ENCODE results near the gene NAAA. TPM values are rescaled to one million over a fixed set of nuclear protein-coding genes. Genes with fewer than 3 reads are reported as not detected.

Gene NAAA
- total and polyA plus RNA-seq, 2 of the 13 experiments (the other 11 are each of a cell fraction or from before 2014, with no cell fraction given) = 22.4 to 24.6 TPM

DNA sequence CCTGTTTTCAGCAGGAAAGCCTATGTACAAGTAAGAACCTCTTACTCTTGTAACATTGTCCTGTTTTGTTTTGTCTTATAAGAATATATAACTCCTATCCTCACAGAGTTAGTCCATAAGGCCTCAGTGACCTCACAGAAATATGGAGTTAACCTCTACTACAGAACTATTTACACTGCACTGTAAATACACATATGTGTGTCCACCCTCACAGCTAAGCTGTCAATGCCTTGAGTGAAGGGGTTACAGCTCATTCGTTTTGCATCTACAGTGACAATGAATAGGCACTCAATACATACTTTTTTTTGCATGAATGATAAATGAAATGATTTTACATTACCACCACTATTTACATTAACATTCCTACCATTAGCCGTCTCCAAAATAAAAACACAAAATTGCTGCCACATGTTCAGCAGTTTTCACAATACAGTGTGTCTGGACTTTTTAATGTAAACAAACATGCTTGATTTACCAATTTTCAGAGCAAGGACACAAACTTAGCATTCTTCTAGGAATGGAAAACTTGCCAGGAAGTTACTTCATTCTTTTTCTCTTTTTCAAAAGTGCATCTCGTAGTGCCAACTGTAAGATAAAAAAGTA lies 9.5 kb upstream of the NAAA start:
- 94% methylated on average over 3 of the region's 3 CpGs for WGBS (ENCODE audit: low lambda C conversion rate)
- in situ Hi-C loops (cut with HindIII; ENCODE audit: extremely low pct_ligation_motif_present, low pct_unique_long_range_greater_than_20kb) = no loop called here

More for the DNA sequence above, 9.5 kb upstream of the NAAA start:
- ChIA-PET POLR2A (no interaction called here), CTCF (ENCODE audit: low intra/inter-chr PET ratio, low total read pairs) (no interaction called here)
- TF ChIP-seq NFIC (IDR thresholded peaks at IDR 0.05; ENCODE audit: low read length) (no peak), ZBTB21 (CRISPR knock-in tag; IDR thresholded peaks at IDR 0.05) (no peak), ZNF614 (CRISPR knock-in tag; IDR thresholded peaks at IDR 0.05; ENCODE audit: borderline replicate concordance) (no peak), GATAD2A (CRISPR knock-in tag; IDR thresholded peaks at IDR 0.05) (no peak)
- TF ChIP-seq, protein P1, sequence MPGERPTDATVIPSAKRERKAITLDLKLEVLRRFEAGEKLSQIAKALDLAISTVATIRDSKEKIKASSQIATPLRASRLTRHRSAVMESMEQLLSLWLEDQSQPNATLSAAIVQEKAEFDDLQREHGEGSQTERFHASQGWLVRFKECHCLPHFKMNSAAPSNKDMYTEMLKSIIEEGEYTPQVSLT (CRISPR knock-in tag; IDR thresholded peaks at IDR 0.05; ENCODE audit: borderline replicate concordance, low read depth) = no peak
- TF ChIP-seq, protein P2, sequence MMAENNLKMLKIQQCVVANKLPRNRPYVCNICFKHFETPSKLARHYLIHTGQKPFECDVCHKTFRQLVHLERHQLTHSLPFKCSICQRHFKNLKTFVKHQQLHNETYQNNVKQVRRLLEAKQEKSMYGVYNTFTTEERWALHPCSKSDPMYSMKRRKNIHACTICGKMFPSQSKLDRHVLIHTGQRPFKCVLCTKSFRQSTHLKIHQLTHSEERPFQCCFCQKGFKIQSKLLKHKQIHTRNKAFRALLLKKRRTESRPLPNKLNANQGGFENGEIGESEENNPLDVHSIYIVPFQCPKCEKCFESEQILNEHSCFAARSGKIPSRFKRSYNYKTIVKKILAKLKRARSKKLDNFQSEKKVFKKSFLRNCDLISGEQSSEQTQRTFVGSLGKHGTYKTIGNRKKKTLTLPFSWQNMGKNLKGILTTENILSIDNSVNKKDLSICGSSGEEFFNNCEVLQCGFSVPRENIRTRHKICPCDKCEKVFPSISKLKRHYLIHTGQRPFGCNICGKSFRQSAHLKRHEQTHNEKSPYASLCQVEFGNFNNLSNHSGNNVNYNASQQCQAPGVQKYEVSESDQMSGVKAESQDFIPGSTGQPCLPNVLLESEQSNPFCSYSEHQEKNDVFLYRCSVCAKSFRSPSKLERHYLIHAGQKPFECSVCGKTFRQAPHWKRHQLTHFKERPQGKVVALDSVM (CRISPR knock-in tag; IDR thresholded peaks at IDR 0.05) = no peak
- TF ChIP-seq, protein P3, sequence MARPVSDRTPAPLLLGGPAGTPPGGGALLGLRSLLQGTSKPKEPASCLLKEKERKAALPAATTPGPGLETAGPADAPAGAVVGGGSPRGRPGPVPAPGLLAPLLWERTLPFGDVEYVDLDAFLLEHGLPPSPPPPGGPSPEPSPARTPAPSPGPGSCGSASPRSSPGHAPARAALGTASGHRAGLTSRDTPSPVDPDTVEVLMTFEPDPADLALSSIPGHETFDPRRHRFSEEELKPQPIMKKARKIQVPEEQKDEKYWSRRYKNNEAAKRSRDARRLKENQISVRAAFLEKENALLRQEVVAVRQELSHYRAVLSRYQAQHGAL (CRISPR knock-in tag; IDR thresholded peaks at IDR 0.05; ENCODE audit: not compliant biosample characterization) = no peak
- no peak overlapping the region for H2AFZ ChIP-seq (ENCODE audit: low read length)
- ATAC-seq (no peak), DNase-seq (ENCODE audit: low spot score) (no peak), FAIRE-seq (no peak)
- H3K4me3 ChIP-seq (replicated peaks in 1 of 3; ENCODE audit: insufficient read depth in 1 of 3, low read depth in 2 of 3, low read length in 3 of 3) = no peak overlapping the region
- no peaks in the 10 kb centered on the region for H3K27me3 ChIP-seq (ENCODE audit: control insufficient read depth in 1 of 2, insufficient read depth in 2 of 2, low read length in 2 of 2)
- no peaks in the 10 kb centered on the region for H3K79me2 ChIP-seq (ENCODE audit: insufficient read depth, low read length)
- peaks cover 6 to 54% of the 10 kb centered on the region in 2 experiments for H3K36me3 ChIP-seq (replicated peaks in 1 of 2; ENCODE audit: control insufficient read depth in 1 of 2, insufficient read depth in 2 of 2, low read length in 2 of 2)
- H3K4me1 ChIP-seq (ENCODE audit: insufficient read depth, low read length) = peaks cover 6% of the 10 kb centered on the region; the same call in 1 of the 2 replicates
- no peak overlapping the region for H3K27ac ChIP-seq (ENCODE audit: extremely low read length, insufficient read depth, low read length)
- no peak overlapping the region for H3K9ac ChIP-seq (ENCODE audit: insufficient read depth, low read depth, low read length)
- H4K20me1 ChIP-seq (ENCODE audit: insufficient read depth, low read length) = no peaks in the 10 kb centered on the region
- BruUV-seq (replicated peaks) = no TSS peak
- intact Hi-C loops (cut with micrococcal nuclease; ENCODE audit: unreplicated experiment) = no loop called here
- no peak overlapping the region for H3K4me2 ChIP-seq (ENCODE audit: low read depth, low read length)
- H3K9me3 ChIP-seq (ENCODE audit: low read length) = no peaks in the 10 kb centered on the region

All from HepG2 (cell line).